NCI-H1694 treated with DMSO at 0.1 percent for 48 hours (cell line): Measurements from ENCODE around the gene TCF23.

Source experiments
- DNase-seq: peaks from one replicate; lab custom pipeline; 2025; lab: John Stamatoyannopoulos, UW

Gene TCF23

GRCh38 chr2:27128668-27129571, 19.9 kb upstream of the TCF23 start:
- no peak for DNase-seq

DNA sequence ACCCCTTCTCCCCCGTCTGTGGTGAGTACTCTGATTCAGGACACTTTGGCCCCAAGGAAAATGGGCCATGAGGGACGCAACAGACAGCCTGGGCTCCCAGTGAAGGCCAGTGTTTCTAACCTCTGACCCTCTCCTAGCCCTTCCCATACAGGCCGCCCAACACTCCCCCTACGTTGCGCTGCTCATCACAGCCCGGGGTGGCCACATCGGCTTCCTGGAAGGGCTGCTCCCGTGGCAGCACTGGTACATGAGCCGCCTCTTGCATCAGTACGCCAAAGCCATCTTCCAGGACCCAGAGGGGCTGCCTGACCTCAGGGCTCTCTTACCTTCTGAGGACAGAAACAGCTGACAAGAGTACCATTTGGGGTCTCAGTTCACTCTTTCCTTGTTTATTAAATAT, 18.4 kb upstream of the TCF23 start:
- no peak for DNase-seq

GRCh38 chr2:27131429-27131828, 17.4 kb upstream of the TCF23 start:
- DNase-seq = no peak

DNA sequence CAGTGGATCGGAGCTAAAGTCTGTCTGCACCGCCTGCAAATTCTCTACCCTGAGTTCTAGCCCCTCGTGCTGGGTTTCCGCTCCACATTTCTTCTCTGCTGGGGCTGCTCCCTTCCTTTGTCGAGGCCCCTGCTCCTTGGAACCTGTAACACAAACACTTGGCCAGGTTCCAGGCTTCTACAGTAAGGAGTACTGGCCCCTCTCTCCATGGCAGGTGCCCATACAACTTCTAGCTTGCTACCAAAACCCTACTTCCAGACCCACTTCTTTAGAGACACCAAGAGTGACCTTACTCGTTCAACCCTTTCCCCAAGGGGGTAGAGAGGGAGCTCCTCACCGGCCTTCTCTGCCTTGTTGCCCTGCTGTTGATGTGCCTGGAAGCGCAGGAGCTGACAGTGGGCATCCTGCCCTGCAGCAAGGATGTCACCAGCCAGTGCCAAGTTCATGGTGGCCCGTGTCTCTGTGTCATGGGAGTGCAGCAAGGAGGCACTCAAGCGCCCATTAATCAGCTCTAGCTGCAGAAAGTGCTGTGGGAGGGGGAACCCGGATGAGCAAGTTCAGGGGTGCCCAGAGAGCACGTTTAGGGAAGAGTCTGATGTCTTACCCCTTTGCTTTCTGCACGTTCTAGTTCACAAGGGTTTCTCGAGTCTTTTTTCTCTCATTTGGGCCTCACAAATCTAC, 15.5 kb upstream of the TCF23 start:
- no peak for DNase-seq

- peak; percentile 90 for DNase-seq
These were observed 14.7 kb upstream of the TCF23 start, which contains the start of gene PREB for GRCh38 chr2:27133905-27134780. TSS of gene PREB (minus strand) at chr2:27134636. CDS start at chr2:27134421, 215 bp downstream.

DNA sequence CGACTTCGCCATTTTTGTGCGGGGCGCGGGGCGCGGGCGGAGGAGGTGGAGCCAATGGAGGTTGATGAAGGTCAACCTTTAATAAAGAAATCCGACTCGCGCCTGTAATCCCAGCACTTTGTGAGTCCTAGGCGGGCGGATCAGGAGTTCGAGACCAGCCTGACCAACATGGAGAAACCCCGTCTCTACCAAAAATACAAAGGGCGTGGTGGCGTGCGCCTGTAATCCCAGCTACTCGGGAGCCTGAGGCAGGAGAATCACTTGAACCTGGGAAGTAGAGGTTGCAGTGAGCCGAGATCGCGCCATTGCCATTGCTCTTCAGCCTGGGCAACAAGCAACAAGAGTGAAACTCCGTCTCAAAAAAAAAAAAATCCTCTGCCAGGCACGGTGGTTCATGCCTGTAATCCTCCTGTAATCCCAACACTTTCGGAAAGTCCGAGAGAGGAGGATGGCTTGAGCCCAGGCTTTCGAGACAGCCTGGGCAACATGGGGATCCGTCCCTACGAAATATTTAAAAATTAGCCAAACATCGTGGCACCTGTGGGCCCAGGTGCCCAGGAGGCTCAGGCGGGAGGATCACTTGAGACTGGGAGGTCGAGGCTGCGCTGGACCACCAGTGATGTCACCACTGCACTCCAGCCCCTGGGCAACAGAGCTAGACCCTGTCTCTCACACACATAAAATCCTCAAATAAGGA, 13.9 kb upstream of the TCF23 start:
- no peak for DNase-seq

DNA sequence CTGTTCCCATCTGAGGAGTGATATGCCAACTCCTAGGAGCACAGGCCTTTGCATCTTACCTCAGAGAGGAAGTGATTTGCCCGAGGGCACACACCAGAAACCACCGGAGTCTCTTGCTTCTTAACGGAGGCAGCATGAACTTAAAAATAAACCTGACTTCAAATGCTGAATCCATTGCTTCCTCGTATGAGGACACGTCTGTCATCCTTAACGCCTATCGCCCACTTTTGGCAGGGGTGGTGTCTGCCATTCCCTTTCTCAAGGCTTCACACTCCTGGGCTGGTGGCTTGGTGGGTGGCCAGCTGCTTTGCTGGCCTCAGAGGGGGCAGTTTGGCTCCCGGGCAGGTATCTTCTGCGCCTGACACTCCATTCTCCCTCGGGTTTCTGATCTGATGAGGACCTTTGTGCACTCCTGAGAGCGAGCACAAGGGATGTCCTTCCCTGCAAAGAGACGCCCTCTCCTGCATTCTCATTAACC, 13.3 kb upstream of the TCF23 start:
- DNase-seq = no peak

DNA sequence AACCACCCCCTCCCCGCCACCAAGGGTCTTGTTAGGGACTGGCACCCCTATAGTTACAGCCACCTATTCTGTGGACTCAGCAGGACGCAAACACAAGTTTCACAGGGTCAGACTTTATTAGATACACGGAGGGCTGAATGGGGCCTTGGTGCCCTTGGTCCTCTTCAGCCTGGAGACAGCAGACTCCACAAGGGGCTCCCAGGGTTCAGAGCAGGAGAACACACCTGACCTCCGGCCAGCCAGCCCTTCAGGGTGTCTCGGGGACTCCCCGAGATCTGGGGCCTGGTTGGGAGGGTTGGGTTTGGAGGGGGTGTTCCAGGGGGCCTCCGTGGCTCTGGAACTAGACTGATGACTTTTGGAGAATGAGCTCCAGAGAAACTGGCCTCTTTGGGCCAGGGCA, 12.1 kb upstream of the TCF23 start:
- no peak for DNase-seq

DNA sequence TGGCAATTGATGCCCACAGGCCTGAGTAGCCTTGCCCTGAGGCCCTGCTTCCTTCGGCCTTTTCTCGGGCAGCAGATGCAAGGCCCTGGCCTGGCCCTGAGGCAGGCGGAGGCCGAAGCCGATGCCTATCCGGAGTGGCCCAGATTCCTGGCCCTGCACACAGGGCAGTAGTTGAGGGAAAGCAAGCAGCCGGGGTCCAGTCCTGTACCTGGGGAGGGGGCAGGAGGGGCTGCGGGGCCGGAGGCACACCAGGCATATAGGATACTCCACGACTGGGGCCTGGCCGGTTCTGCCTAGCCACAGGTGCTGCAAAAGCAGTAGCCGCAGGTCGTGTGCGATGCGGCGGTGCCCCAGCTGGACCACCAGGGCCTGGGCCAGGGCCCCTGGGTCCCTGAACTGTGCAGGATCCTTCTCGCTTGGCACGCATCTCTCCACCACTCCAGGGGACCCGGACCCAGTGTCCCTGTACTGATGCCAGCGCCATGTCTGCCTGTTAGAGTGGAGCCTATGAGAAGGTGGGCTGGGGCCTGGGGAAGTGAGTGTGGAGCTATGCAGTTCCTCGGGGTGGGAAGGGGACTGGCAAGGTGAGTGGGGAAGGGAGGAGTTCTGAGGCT, 11.4 kb upstream of the TCF23 start:
- DNase-seq = no peak

GRCh38 chr2:27138111-27138510, 10.7 kb upstream of the TCF23 start:
- no peak for DNase-seq

GRCh38 chr2:27139310-27139709, 9.5 kb upstream of the TCF23 start, which contains the start of gene PRR30:
TSS of gene PRR30 (minus strand) at chr2:27139410. CDS start at chr2:27138329, 1,081 bp downstream.
- no peak for DNase-seq

DNA sequence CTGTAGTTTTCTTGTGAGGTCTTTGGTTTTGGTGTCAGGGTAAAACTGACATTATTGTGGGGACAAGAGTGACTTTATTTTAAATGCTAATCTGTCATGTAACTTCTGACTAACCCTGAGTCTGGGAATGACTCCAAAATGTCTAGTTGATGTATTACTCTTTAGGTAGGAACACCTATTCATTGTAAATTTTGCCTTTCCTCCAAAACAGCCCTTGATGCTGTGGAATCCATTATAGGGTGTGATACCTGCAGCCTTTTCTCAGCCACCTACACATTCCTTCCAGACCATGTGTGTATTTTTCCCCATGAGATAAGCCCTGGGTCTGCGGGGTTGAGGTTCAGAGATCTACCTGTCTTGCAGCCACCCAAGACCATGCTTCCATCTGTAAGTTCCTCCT, 5.5 kb upstream of the TCF23 start:
- no peak for DNase-seq

- DNase-seq = no peak
These were observed 3.1 kb upstream of the TCF23 start for GRCh38 chr2:27145682-27146081.

GRCh38 chr2:27147935-27148334, 869 bp upstream of the TCF23 start:
- no peak for DNase-seq

GRCh38 chr2:27149570-27150405, 984 bp downstream of the TCF23 start:
- DNase-seq = no peak

- DNase-seq = no peak
These were observed 1.9 kb downstream of the TCF23 start for GRCh38 chr2:27150639-27151230.

GRCh38 chr2:27152102-27152795, 3.4 kb downstream of the TCF23 start:
- no peak for DNase-seq

DNA sequence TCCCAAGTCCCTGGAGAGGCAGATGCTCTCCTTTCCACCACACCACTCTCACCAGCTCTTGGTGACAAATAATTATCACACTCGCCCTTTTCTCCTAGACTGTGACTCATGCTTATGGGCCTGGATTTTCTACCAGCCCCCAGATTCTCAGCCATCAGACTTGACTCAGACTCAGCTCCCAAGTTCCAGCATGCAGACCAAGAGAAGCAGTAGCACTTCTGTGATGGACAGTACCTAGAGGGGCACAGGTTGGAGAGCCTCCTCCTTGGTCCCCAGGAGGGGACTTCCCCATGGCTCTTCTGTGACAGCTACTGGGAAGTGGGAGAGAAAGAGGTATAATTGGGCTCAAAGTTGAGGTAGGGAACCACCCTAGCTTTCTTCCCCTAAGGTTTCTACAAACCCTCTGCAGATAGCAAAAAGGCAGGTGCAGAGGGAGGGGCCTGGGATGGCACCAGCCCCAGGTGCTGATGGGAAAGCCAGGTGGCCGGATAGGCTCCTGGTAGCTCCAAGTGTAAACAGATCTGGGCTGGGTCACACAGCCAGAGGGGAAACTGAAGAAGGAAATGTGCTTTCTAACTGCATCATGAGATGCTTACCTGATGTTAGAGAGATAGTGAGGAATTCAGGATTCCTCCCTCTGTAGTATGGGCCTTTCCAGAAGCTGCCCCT, 4.1 kb downstream of the TCF23 start:
- no peak for DNase-seq
